Embryonic facial prominence (tissue), 1 donor: Measurements from ENCODE around the gene B4GALT1.
"Not testable (repeated sequence)": the region's sequence is repeated elsewhere in the genome, so short reads cannot be mapped to it uniquely, and the experiment has no call there.

Source experiments
- DNase-seq: peaks from one replicate; pipeline ENCODE4 v3.0.0-alpha.2; 2016; ENCODE audit errors: extremely low spot score

The B4GALT1 gene

GRCh38 chr9:33185406-33185805, 18.3 kb upstream of the B4GALT1 start:
- DNase-seq, result no peak

- no peak for DNase-seq
These were observed 17.8 kb upstream of the B4GALT1 start for GRCh38 chr9:33184963-33185362.

GRCh38 chr9:33182519-33182918, 15.4 kb upstream of the B4GALT1 start:
- no peak for DNase-seq

- no peak for DNase-seq
These were observed 13.5 kb upstream of the B4GALT1 start for GRCh38 chr9:33180526-33181184.

GRCh38 chr9:33178972-33179697, 12.0 kb upstream of the B4GALT1 start:
- no peak for DNase-seq

GRCh38 chr9:33177639-33178038, 10.5 kb upstream of the B4GALT1 start:
- DNase-seq, result no peak

- no peak for DNase-seq
These were observed 9.9 kb upstream of the B4GALT1 start for GRCh38 chr9:33177086-33177485.

GRCh38 chr9:33175649-33176325, 8.7 kb upstream of the B4GALT1 start:
- DNase-seq, result no peak

GRCh38 chr9:33172256-33173238, 5.4 kb upstream of the B4GALT1 start:
- no peak for DNase-seq

GRCh38 chr9:33170464-33171415, 3.6 kb upstream of the B4GALT1 start:
- DNase-seq, result no peak

- no peak for DNase-seq
These were observed 1.9 kb upstream of the B4GALT1 start for GRCh38 chr9:33168941-33169544.

GRCh38 chr9:33167972-33168461, 881 bp upstream of the B4GALT1 start:
- DNase-seq, result no peak

GRCh38 chr9:33166231-33167083, 679 bp downstream of the B4GALT1 start:
- DNase-seq, result no peak

- no peak for DNase-seq
These were observed 1.6 kb downstream of the B4GALT1 start for GRCh38 chr9:33165263-33166151.

GRCh38 chr9:33164921-33165262, 2.2 kb downstream of the B4GALT1 start:
- not testable (repeated sequence) for DNase-seq

GRCh38 chr9:33164138-33164809, 2.9 kb downstream of the B4GALT1 start:
- no peak for DNase-seq

- DNase-seq, result no peak
These were observed 3.6 kb downstream of the B4GALT1 start for GRCh38 chr9:33163433-33164137.
